Esophagus squamous epithelium (tissue), 5 donors: ENCODE measurements around the gene FSHB. TPM values are rescaled to one million over a fixed set of nuclear protein-coding genes. Genes with fewer than 3 reads are reported as not detected.

ENCODE experiments used
- DNase-seq: peaks from one replicate; lab custom pipeline; 2025; lab: John Stamatoyannopoulos, UW
- H3K27ac ChIP-seq, 4 donors: fragments of 200-600 bp; sonication (generic); one replicate each; pipeline ENCODE4 v1.5.1; 2016 to 2019; ENCODE audit warnings: mild to moderate bottlenecking in 1 of 4
- H3K27me3 ChIP-seq, 4 donors: fragments of 200-600 bp; sonication (generic); 1 replicate in 3 of 4; 2 replicates in 1 of 4; pipeline versions ENCODE4 v1.5.1 to v1.6.0; 2017 to 2021; ENCODE audit warnings: antibody characterized with exemption in 1 of 4
- H3K36me3 ChIP-seq, 3 donors: fragments of 200-600 bp; sonication (generic); one replicate each; pipeline ENCODE4 v1.5.1; 2016 to 2019
- H3K4me1 ChIP-seq, 3 donors: fragments of 200-600 bp; sonication (generic); one replicate each; pipeline ENCODE4 v1.5.1; 2017 to 2019
- H3K4me3 ChIP-seq, 4 donors: fragments of 200-600 bp; sonication (generic); 1 replicate in 3 of 4; 2 replicates in 1 of 4; pipeline ENCODE4 v1.5.1; 2016 to 2019; ENCODE audit warnings: mild to moderate bottlenecking in 2 of 4, moderate library complexity in 1 of 4
- H3K9me3 ChIP-seq, 3 donors: fragments of 200-600 bp; sonication (generic); one replicate each; pipeline ENCODE4 v1.5.1; 2016 to 2019
- POLR2A ChIP-seq, 4 donors: fragments of 450-650 bp; IDR thresholded peaks; one replicate each; pipeline ENCODE4 v1.6.1; 2017; ENCODE audit warnings: antibody characterized with exemption in 4 of 4, mild to moderate bottlenecking in 4 of 4, moderate library complexity in 3 of 4
- WGBS, 2 donors: methylation state at CpG; one replicate each; pipeline ENCODE4 v1.1.5; 2018; 5-methylcytosine and 5-hydroxymethylcytosine counted together
- intact Hi-C: fragments of 100-400 bp; cut with DNase I; formaldehyde crosslinking; loops from one replicate; pipeline ENCODE4 v1.15.0; 2022
- total RNA-seq, 4 donors: library from RNA; depleted of rRNA; stranded (reverse); fragments of >200 nt; gene quantifications; one replicate each; pipeline ENCODE4 v1.1.0, GENCODE V29; 2016
- TF ChIP-seq, protein P1 (sequence below), 6 experiments: fragments of 450-650 bp in 4 of 6; fragments of 200-600 bp in 2 of 6; sonication (generic) in 2 of 6; IDR thresholded peaks; one replicate each; pipeline ENCODE4 v1.5.1; 2016 to 2019; ENCODE audit warnings: antibody characterized with exemption in 6 of 6, mild to moderate bottlenecking in 4 of 6, moderate library complexity in 4 of 6
- donor health status: DM: yes; HTN: yes; CAD: no.

The FSHB gene
- total RNA-seq, 4 donors from 2014 or later, result not detected

DNA sequence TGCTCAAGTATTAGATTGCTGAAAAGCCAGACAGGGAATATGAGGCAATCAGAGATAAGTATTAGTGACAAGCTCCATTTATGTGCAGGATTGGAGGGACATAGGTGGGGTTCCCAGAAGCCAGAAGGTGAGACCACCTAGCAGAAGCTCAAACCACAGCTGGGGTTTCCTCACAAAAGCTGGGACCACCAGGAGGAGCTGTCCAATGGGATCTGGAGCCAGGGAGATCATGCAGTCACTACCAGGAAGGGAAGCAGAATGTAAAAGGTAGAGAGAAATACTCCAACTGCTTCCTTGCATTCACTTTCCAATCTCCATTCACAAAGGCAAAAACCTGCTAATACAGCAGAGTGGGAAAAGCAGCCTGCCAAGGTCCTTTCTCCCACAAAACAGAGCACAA lies 5.2 kb upstream of the FSHB start:
- TF ChIP-seq, protein P1, sequence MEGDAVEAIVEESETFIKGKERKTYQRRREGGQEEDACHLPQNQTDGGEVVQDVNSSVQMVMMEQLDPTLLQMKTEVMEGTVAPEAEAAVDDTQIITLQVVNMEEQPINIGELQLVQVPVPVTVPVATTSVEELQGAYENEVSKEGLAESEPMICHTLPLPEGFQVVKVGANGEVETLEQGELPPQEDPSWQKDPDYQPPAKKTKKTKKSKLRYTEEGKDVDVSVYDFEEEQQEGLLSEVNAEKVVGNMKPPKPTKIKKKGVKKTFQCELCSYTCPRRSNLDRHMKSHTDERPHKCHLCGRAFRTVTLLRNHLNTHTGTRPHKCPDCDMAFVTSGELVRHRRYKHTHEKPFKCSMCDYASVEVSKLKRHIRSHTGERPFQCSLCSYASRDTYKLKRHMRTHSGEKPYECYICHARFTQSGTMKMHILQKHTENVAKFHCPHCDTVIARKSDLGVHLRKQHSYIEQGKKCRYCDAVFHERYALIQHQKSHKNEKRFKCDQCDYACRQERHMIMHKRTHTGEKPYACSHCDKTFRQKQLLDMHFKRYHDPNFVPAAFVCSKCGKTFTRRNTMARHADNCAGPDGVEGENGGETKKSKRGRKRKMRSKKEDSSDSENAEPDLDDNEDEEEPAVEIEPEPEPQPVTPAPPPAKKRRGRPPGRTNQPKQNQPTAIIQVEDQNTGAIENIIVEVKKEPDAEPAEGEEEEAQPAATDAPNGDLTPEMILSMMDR (IDR thresholded peaks at IDR 0.05), result no peak
- no peak for TF ChIP-seq POLR2A (IDR thresholded peaks at IDR 0.05)

DNA sequence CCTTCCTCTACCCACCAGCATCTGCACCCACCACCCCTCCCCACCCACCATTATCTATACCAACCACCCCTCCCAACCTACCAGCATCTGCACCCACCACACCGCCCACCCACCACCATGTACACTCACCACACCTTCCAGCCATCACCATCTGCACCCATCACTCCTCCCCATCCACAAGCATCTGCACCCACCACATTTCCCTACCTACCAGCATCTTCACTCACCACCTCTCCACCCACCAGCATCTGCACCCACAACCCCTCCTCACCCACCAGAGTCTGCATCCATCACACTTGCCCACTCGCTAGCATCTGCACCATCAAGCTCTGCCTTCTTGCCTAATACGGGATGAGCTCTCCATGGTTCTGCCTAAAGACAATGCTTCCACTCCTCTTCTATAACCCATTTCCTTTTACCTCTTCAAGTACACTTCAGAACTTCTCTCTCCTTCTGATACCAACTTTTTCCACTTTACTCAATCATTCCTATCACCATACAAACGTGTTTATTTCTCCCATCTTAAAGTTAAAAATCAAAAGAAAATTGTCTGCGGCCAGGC lies 2.4 kb upstream of the FSHB start:
- TF ChIP-seq, protein P1 (IDR thresholded peaks at IDR 0.05), result no peak
- TF ChIP-seq POLR2A (IDR thresholded peaks at IDR 0.05), result no peak
- intact Hi-C loops, result no loop called here
- H3K4me3 ChIP-seq, result no peak overlapping the region
- no peaks in the 10 kb centered on the region for H3K36me3 ChIP-seq
- H3K9me3 ChIP-seq, result peaks cover 0 to 8% (median 0%) of the 10 kb centered on the region in 3 donors
- no peaks in the 10 kb centered on the region for H3K4me1 ChIP-seq
- no peak for DNase-seq
- no peak overlapping the region for H3K27ac ChIP-seq
- 74 to 75% methylated on average over 5 of the region's 5 CpGs for WGBS, 2 donors
- peaks cover 0 to 4% (median 0%) of the 10 kb centered on the region in 4 donors for H3K27me3 ChIP-seq

More for the DNA sequence above, 5.2 kb upstream of the FSHB start:
- intact Hi-C loops, result no loop called here
- Histone ChIP-seq H3K4me3 (no peak overlapping the region), H3K27me3 (peaks cover 0 to 4% (median 0%) of the 10 kb centered on the region in 4 donors), H3K36me3 (no peaks in the 10 kb centered on the region), H3K9me3 (peaks cover 0 to 8% (median 0%) of the 10 kb centered on the region in 3 donors), H3K27ac (no peak overlapping the region), H3K4me1 (no peaks in the 10 kb centered on the region)
- no peak for DNase-seq

DNA sequence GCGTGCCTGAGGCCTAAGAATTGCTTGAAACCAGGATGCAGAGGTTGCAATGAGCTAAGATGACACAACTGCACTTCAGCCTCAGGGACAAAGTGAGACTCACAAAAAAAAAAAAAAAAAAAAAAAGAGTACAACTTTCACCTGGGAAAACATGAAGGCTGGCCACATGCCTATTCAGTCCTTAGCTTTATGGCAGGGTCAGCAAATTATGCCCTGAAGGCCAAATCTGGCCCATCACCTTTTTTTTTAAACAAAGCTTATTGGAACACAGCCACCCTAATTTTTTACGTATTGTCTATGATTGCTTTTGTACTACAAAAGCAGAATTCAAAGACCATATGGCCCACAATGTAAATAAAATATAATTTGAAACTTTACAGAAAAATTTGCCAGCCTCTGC lies 8.2 kb downstream of the FSHB start:
- no peak for TF ChIP-seq POLR2A (IDR thresholded peaks at IDR 0.05)
- TF ChIP-seq, protein P1 (IDR thresholded peaks at IDR 0.05), result no peak
- Histone ChIP-seq H3K9me3 (no peaks in the 10 kb centered on the region), H3K4me1 (peaks cover 0 to 4% (median 0%) of the 10 kb centered on the region in 3 donors), H3K27me3 (peaks cover 0 to 14% (median 0%) of the 10 kb centered on the region in 4 donors), H3K4me3 (no peak overlapping the region), H3K36me3 (no peaks in the 10 kb centered on the region), H3K27ac (no peak overlapping the region)
- DNase-seq, result no peak
- WGBS, 2 donors, result 74 to 80% methylated on average over 2 of the region's 2 CpGs
- intact Hi-C loops, result no loop called here

DNA sequence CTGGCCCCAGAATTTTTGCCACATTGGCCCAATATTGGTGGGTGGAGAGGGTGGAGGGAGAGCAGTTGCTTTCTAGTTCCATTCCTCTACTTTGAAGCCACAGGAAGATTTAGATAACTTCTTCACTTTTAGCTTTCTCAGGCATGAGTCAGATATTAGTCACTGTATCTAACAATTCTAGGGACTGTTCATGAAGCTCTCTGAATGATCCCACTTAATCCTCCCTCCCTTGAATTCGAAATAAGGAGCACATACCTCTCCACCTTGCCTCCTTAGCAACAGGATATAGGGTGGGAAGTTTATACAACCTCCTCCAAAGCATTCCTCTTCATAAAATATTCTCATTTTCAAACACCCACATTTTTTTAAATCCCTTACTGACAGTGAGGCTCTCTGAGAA lies 13.5 kb downstream of the FSHB start:
- TF ChIP-seq POLR2A (IDR thresholded peaks at IDR 0.05), result no peak
- TF ChIP-seq, protein P1 (IDR thresholded peaks at IDR 0.05), result no peak
- no peaks in the 10 kb centered on the region for H3K36me3 ChIP-seq
- WGBS, 2 donors, result 8 to 9% methylated on average over 1 of the region's 1 CpG
- H3K27me3 ChIP-seq, result peaks cover 0 to 18% (median 0%) of the 10 kb centered on the region in 4 donors
- H3K9me3 ChIP-seq, result no peaks in the 10 kb centered on the region
- peaks cover 0 to 10% (median 0%) of the 10 kb centered on the region in 3 donors for H3K4me1 ChIP-seq
- no peak overlapping the region for H3K4me3 ChIP-seq
- intact Hi-C loops, result no loop called here
- DNase-seq, result no peak
- H3K27ac ChIP-seq, result no peak overlapping the region

DNA sequence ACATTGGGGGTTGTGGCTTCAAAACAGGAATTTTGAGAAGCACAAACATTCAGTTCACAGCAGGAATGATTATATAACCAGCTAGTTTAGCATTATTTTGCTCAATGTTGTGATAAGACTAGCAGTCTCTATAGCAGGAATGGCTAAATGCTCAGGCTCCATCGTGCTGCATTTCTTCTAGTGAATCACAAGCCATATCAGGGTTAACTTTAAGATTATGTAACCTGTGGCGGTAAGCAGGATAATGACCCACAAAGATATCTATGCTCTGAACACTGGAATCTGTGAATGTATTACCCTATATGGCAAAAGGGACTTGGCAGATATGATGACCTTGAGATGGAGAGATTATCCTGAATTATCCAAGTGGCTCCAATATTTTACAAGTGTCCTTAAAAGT lies 14.8 kb downstream of the FSHB start:
- WGBS, 2 donors, result 74 to 84% methylated on average over 2 of the region's 2 CpGs
- DNase-seq, result no peak
- Histone ChIP-seq H3K36me3 (no peaks in the 10 kb centered on the region), H3K9me3 (no peaks in the 10 kb centered on the region), H3K27me3 (peaks cover 0 to 18% (median 0%) of the 10 kb centered on the region in 4 donors), H3K4me3 (no peak overlapping the region), H3K27ac (no peak overlapping the region), H3K4me1 (peaks cover 0 to 10% (median 0%) of the 10 kb centered on the region in 3 donors)
- intact Hi-C loops, result no loop called here
- TF ChIP-seq, protein P1 (IDR thresholded peaks at IDR 0.05), result no peak
- no peak for TF ChIP-seq POLR2A (IDR thresholded peaks at IDR 0.05)
